Gastrocnemius medialis (tissue), 4 donors: ENCODE measurements around the gene IZUMO3. TPM values are rescaled to one million over a fixed set of nuclear protein-coding genes. Genes with fewer than 3 reads are reported as not detected.

Experiments used
- ATAC-seq, 2 donors: fragments of 150-250 bp; one replicate each; pipeline ENCODE4 v1.9.1; 2016
- DNase-seq, 2 donors: peaks; one replicate each; pipeline ENCODE4 v3.0.0-alpha.2; 2019
- H3K27ac ChIP-seq, 4 donors: fragments of 200-600 bp; sonication (generic); 1 replicate in 1 of 4; 2 replicates in 3 of 4; pipeline ENCODE4 v1.5.1; 2016 to 2018; ENCODE audit warnings: mild to moderate bottlenecking in 2 of 4, moderate library complexity in 1 of 4
- H3K27me3 ChIP-seq, 3 donors: fragments of 200-600 bp; sonication (generic) in 2 of 3; 1 replicate in 1 of 3; 2 replicates in 2 of 3; pipeline versions ENCODE4 v1.5.1 to v1.6.0; 2016 to 2019; ENCODE audit warnings: mild to moderate bottlenecking in 1 of 3, moderate library complexity in 1 of 3
- H3K36me3 ChIP-seq, 2 donors: fragments of 200-600 bp; sonication (generic) in 1 of 2; one replicate each; pipeline ENCODE4 v1.5.1; 2017 to 2018
- H3K4me1 ChIP-seq, 2 donors: fragments of 200-600 bp; sonication (generic) in 1 of 2; one replicate each; pipeline ENCODE4 v1.5.1; 2016 to 2017; ENCODE audit warnings: mild to moderate bottlenecking in 2 of 2
- H3K4me3 ChIP-seq, 4 donors: fragments of 200-600 bp; sonication (generic) in 3 of 4; 1 replicate in 1 of 4; 2 replicates in 3 of 4; pipeline ENCODE4 v1.5.1; 2016 to 2019; ENCODE audit warnings: mild to moderate bottlenecking in 2 of 4
- H3K9me3 ChIP-seq, 3 donors: fragments of 200-600 bp; sonication (generic) in 2 of 3; 1 replicate in 1 of 3; 2 replicates in 2 of 3; pipeline ENCODE4 v1.5.1; 2016 to 2019
- POLR2A ChIP-seq, 2 donors: fragments of 450-650 bp; IDR thresholded peaks; one replicate each; pipeline ENCODE4 v1.6.1; 2017; ENCODE audit warnings: antibody characterized with exemption in 2 of 2, mild to moderate bottlenecking in 2 of 2, moderate library complexity in 2 of 2
- in situ Hi-C, 4 donors: fragments of 200-750 bp; cut with MboI; loops; one replicate each; pipeline versions ENCODE4 v1.15.0 to v1.8.0; 2017; ENCODE audit warnings: low sequenced_read_pairs in 4 of 4
- intact Hi-C: fragments of 100-400 bp; cut with DNase I; formaldehyde crosslinking; loops from one replicate; pipeline ENCODE4 v1.15.1; 2023; ENCODE audit warnings: low total_unique reads
- total RNA-seq, 4 donors: library from RNA; depleted of rRNA; stranded (reverse); fragments of >200 nt; gene quantifications; one replicate each; pipeline versions ENCODE4 v1.1.0 to v1.2.3, GENCODE V29; 2016
- TF ChIP-seq, protein P1 (sequence below), 5 experiments: fragments of 450-650 bp in 3 of 5; fragments of 200-600 bp in 2 of 5; sonication (generic) in 2 of 5; IDR thresholded peaks in 4 of 5; conservative IDR thresholded peaks in 1 of 5; 1 replicate in 4 of 5; 2 replicates in 1 of 5; pipeline ENCODE4 v1.5.1; 2016 to 2019; ENCODE audit warnings: antibody characterized with exemption in 5 of 5, mild to moderate bottlenecking in 3 of 5, moderate library complexity in 3 of 5

IZUMO3 gene
- total RNA-seq, 4 donors from 2014 or later: not detected

GRCh38 chr9:24497671-24498070 is 48.0 kb downstream of the IZUMO3 start:
- intact Hi-C loops: no loop called here
- no peaks in the 10 kb centered on the region for H3K27me3 ChIP-seq
- in situ Hi-C loops: loop anchor here in 1 of 4 donors (25.0 kb wide), 1 partner anchor 90 kb away; no protein-coding TSS in a partner anchor
- no peaks in the 10 kb centered on the region for H3K36me3 ChIP-seq
- DNase-seq: no peak
- ATAC-seq: no peak
- no peak overlapping the region for H3K4me3 ChIP-seq
- H3K27ac ChIP-seq: no peak overlapping the region
- TF ChIP-seq, protein P1, sequence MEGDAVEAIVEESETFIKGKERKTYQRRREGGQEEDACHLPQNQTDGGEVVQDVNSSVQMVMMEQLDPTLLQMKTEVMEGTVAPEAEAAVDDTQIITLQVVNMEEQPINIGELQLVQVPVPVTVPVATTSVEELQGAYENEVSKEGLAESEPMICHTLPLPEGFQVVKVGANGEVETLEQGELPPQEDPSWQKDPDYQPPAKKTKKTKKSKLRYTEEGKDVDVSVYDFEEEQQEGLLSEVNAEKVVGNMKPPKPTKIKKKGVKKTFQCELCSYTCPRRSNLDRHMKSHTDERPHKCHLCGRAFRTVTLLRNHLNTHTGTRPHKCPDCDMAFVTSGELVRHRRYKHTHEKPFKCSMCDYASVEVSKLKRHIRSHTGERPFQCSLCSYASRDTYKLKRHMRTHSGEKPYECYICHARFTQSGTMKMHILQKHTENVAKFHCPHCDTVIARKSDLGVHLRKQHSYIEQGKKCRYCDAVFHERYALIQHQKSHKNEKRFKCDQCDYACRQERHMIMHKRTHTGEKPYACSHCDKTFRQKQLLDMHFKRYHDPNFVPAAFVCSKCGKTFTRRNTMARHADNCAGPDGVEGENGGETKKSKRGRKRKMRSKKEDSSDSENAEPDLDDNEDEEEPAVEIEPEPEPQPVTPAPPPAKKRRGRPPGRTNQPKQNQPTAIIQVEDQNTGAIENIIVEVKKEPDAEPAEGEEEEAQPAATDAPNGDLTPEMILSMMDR (IDR thresholded peaks at IDR 0.05 in 4 of 5, conservative IDR thresholded peaks at IDR 0.05 in 1 of 5): no peak
- no peak for TF ChIP-seq POLR2A (IDR thresholded peaks at IDR 0.05)
- no peaks in the 10 kb centered on the region for H3K4me1 ChIP-seq
- no peaks in the 10 kb centered on the region for H3K9me3 ChIP-seq
